Activated naive CD4-positive, alpha-beta T cell treated with Interleukin-2 at 50 U/mL for 16 hours (primary cell): ENCODE data around the gene LBHD1.
"Not testable (repeated sequence)": the region's sequence is repeated elsewhere in the genome, so short reads cannot be mapped to it uniquely, and the experiment has no call there.

Experiments
- DNase-seq: peaks from one replicate; pipeline ENCODE4 v3.0.0-alpha.2; 2020

The LBHD1 gene

GRCh38 chr11:62654297-62654696 lies 17.8 kb downstream of the LBHD1 start:
- no peak for DNase-seq

DNA sequence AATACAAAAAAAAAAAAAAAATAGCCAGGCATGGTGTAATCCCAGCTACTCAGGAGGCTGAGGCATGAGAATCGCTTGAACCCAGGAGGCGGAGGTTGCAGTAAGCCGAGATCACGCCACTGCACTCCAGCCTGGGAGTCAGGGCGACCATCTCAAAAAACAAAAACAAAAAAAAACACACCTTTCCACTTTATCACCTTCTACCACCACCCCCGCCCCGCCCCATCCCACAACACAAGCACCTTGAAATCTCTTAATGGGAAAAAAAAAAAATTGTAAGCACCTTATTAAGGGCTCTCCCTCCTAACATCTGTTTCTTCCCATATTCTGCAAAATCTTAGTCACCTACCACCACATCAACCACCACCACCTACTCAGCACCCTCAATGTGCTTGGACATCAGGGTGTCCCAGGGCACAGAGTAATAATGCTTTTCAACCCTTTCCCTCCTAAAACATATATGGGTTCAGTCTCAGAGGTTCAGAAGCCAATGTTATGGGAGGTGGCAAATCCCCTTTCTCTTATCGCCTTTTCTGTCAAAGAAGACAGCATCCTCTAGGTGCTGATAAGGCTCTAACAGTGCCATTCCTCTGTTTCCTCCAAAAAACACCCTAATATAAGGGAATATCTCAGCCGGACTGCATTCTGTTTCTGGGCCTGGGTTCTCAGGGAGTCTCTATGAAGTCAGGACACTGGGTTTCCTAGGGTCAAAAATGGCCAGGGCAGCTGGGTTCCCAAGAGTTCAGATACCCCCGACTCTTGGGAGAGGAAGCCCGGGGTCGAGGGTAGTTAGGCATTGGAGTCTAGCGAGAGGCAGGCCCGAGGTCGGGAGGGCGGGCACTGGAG lies 19.7 kb downstream of the LBHD1 start:
- no peak for DNase-seq

- not testable (repeated sequence) for DNase-seq
These were observed 21.8 kb downstream of the LBHD1 start for GRCh38 chr11:62650283-62650682.

GRCh38 chr11:62649486-62649885 lies 22.6 kb downstream of the LBHD1 start:
- no peak for DNase-seq

DNA sequence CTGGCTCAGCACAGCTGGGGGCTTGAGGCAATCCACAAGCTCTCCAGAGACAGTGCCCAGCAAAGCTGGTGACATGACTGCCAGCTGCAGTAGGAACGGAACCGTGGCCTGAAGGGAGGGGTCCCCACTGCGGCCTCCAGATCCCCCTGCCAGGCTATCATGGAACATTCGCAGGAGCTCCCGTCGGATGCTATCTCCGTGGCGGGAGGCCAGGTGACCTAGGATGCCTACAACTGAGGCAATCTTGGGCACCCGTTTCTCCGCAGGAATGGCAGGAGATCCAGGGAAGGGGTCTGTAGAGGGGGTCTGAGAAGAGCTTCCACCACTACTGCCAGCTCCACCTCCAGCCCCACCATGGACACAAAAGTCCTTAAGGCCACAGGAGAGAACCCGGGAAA lies 23.1 kb downstream of the LBHD1 start:
- no peak for DNase-seq

- DNase-seq: no peak
These were observed 23.7 kb downstream of the LBHD1 start for GRCh38 chr11:62648185-62648966.

GRCh38 chr11:62647609-62648005 lies 24.5 kb downstream of the LBHD1 start:
- no peak for DNase-seq

DNA sequence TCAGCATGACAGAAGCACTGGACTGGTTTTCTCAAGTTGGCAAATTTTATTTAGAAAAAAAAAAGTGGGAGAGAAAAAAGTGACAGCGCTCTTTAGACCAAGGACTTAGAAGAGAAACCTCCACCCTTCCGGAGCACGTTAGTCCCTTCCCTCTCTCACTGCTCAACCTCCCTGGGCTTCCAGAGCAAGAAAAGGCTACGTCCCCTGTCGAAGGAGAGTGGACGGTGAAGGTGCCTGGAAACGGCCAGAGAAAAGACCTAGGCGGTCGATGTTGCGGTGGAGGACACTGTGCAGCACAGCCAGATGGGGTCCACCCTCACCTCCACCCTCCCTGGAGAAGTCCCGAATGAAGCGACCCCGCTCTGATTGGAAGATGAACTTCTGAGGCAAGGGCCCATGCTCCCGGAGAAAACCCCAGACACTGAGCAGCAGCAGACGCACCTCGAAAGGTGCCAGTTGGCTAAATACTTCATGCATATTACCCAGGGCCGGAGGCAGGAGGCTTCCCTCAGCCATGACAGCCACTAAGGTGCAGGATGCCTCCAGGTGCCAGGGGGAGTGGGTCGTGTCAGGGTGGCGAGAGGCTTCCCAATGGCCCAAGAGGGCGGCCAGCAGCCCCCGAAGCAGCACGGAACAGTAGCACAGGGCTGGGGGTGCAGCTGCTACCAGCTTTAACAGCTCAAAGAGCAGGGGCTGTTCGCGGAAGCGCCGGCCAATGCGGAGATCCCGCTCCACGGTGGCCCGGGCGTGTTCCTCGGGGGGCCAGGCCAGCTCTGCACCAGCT lies 25.1 kb downstream of the LBHD1 start:
- DNase-seq: no peak

GRCh38 chr11:62645946-62646824 lies 25.9 kb downstream of the LBHD1 start, which contains the start of gene GANAB:
GANAB (minus strand) TSS chr11:62646613; CDS start chr11:62646599, 14 bp downstream.
- DNase-seq: peak; percentile 100

GRCh38 chr11:62645671-62645945 lies 26.5 kb downstream of the LBHD1 start:
- no peak for DNase-seq

GRCh38 chr11:62644220-62644619 lies 27.8 kb downstream of the LBHD1 start:
- no peak for DNase-seq

- no peak for DNase-seq
These were observed 39.6 kb downstream of the LBHD1 start for GRCh38 chr11:62632492-62632891.

DNA sequence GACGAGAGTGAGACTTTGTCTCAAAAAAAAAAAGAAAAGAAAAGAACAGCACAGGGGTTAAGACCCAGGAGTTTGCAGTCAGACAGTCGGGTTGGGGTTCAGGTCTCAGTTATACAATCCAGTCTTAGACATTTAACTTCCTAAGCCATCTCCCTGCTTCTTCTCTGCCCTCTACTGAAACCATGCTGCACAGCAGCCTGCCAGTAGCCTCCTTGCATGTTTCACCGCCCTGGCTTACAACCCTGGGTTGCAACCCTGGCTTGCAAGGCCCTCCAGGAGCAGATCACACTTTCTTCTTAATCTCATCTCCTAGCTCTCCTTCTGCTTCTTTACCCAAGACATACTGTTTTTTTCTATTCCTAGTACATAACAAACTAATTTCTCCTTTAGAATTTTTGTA lies 44.4 kb downstream of the LBHD1 start:
- no peak for DNase-seq

GRCh38 chr11:62622476-62623089 lies 49.5 kb downstream of the LBHD1 start:
- DNase-seq: no peak

DNA sequence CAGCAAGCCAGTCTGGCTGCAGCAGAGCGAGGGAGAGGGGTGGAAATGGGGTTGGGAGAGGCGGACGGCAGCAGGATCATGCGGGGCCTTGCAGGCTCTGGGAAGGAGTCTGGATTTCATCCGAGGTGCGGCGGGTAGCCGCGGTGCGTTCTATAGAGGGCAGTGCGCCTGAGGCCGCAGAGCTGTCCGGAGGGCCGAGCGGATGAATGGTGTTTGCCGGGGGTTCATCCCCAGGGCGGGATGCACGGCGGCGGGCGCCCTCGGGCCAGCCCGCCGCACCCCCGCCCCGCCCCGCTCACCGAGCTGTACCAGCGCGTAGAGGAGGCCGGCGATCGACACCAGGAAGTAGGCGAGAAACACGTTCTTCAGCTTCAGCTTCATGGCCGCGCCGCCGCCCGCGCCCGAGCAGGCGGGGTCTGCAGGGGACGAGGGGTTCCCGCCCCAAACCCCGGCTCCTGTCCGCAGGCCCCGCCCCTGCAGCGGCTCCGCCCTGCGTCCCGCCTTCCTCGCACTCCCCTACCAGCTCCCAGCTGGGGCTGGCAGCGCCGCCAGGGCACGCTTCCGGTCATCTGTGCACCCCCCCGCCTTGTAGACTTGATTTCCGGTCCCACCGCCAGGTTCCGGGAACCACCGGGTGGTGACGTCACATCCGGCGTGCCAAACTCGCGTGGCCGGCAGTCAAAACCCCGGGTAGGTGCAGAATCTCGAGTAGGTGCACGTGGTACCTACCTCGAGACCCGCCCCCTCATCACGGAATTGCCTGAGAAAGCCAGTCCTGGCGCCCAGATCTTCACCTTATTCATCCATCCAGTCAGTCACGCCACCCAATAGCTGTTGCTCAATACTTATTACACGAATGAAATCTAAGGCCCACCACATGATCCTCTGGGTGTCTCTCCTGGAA lies 50.2 kb downstream of the LBHD1 start, which contains the start of gene B3GAT3:
Gene B3GAT3 (minus strand): TSS at position 420 of the 904 bp plus-strand sequence. CDS start 39 bp downstream, at position 381.
- peak; percentile 96 for DNase-seq

DNA sequence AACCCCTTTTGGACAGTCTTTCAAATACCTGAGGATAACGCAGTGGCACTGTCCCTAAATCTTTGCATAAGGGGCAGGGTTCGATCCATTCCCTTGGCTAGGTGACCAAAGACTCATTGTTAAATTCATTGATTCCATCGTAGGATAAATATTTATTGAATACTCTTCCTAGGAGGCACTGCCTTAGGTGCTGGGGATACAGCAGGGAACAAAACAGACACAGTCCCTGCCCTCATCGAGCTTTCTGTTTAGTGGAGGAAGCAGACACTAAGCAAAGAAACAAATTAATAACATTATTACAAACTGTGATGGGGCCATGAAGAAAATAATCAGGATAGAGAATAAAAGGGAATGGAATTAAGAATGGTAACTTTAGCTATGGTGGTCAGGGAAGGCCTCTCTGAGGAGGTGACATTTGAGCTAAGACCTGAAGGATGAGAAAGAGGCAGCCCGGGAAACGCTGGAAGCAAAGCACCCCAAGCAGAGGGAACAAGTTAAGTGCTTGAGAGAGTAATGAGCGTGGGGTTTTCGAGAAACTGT lies 51.0 kb downstream of the LBHD1 start:
- no peak for DNase-seq

DNA sequence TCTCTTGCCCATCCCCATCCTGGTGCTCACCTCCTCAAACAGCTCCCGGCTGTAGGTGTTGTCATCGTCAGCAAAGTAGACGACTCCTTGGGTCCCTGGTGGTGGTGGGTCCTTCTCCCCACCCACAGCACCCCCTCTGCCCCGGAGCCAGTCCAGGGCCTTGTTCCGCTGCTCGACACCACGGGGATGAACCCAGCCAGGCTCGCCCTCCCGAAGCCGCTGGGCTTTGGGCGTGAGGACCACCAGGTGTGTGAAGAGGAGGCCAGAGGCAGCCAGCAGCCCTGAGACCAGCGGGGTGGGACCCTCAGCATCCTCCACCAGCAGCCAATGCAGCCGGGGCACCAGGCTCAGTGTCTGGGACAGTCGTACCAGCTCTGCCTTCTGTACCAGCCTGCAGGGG lies 55.1 kb downstream of the LBHD1 start:
- not testable (repeated sequence) for DNase-seq

DNA sequence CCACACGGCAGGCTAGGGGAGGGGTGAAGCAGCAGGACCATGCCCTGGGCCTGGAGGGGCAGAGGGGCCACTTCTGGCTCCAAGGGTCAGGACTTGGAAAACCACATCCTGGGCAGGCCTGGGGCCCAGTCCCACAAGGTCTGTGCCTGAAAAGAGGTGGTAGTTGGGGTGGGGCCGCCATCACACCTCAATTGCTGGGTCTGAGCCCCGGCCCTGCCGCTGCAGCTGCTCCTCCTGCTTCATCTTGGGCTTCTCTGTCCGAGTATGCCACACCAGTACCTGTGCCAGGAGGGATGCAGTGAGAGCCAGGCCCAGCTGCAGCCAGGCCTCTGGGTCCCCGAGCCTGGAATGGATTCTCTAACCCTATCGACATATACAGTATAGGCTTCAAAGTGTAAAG lies 56.5 kb downstream of the LBHD1 start:
- no peak for DNase-seq

- peak; percentile 65 for DNase-seq
These were observed 57.8 kb downstream of the LBHD1 start for GRCh38 chr11:62614275-62614674.

DNA sequence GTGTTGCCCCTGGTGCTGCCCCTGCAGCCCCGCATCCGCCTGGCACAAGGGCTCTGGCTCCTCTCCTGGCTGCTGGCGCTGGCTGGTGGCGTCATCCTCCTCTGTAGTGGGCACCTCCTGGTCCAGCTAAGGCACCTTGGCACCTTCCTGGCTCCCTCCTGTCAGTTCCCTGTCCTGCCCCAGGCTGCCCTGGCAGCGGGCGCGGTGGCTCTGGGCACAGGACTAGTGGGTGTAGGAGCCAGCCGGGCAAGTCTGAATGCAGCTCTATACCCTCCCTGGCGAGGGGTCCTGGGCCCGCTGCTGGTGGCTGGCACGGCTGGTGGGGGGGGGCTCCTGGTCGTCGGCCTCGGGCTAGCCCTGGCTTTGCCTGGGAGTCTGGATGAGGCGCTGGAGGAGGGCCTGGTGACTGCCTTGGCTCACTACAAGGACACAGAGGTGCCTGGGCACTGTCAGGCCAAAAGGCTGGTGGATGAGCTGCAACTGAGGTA lies 58.7 kb downstream of the LBHD1 start:
- no peak for DNase-seq
